VCaP (cell line): Measurements from ENCODE around the gene CTIF.

Experiments
- H3K27ac ChIP-seq: fragments of 450-650 bp; 2 replicates; pipeline ENCODE4 v1.5.1; 2017
- TF ChIP-seq, protein P1 (sequence below): fragments of 450-650 bp; conservative IDR thresholded peaks from 2 replicates; pipeline ENCODE4 v1.5.1; 2017; ENCODE audit warnings: mild to moderate bottlenecking, moderate library complexity

The CTIF gene

DNA sequence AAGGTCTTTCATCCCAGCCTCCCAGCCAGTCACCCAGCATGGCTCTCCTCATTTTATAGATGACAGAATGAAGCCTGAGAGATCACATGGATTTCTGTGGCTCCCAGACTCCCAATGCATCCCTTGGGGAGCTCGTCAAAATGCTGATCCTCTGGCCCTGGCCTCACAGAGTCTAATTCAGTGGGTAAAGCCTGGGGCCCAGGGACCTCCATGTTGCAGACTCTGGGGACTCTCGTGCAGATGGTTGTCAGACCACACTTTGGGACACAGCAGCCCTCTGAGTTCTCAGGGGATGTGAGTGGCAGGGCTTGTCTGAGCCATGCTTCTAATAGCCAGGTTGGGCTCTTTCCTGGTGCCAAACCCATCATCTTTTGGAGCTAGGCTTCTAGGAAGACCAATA, 97.0 kb downstream of the CTIF start:
- no peak overlapping the region for H3K27ac ChIP-seq
- TF ChIP-seq, protein P1, sequence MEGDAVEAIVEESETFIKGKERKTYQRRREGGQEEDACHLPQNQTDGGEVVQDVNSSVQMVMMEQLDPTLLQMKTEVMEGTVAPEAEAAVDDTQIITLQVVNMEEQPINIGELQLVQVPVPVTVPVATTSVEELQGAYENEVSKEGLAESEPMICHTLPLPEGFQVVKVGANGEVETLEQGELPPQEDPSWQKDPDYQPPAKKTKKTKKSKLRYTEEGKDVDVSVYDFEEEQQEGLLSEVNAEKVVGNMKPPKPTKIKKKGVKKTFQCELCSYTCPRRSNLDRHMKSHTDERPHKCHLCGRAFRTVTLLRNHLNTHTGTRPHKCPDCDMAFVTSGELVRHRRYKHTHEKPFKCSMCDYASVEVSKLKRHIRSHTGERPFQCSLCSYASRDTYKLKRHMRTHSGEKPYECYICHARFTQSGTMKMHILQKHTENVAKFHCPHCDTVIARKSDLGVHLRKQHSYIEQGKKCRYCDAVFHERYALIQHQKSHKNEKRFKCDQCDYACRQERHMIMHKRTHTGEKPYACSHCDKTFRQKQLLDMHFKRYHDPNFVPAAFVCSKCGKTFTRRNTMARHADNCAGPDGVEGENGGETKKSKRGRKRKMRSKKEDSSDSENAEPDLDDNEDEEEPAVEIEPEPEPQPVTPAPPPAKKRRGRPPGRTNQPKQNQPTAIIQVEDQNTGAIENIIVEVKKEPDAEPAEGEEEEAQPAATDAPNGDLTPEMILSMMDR, result no peak

- no peak overlapping the region for H3K27ac ChIP-seq
- TF ChIP-seq, protein P1, result no peak
Measured at GRCh38 chr18:48636436-48636835, 97.6 kb downstream of the CTIF start.

GRCh38 chr18:48637081-48637990, 98.5 kb downstream of the CTIF start:
- no peak overlapping the region for H3K27ac ChIP-seq
- TF ChIP-seq, protein P1, result no peak

DNA sequence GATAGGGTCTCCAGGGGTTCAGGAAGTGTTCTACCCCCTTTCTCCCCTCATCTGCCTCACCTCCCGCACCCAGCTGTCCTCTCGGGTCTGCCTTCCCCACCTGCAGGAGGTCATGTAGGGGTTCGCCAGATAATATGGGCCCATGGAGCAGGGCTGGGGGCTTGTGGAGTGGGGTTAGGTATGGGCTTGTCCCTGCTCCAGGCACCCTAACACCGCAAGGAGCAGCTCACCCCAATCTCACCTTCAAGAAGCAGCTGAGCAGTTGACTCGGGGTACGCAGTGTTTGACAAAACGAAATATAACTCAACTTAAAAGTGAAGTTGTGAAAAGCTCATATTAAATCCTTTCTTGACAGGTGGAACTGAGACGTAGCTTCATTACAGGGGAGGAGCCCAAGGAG, 99.6 kb downstream of the CTIF start:
- TF ChIP-seq, protein P1, result no peak
- H3K27ac ChIP-seq, result no peak overlapping the region

DNA sequence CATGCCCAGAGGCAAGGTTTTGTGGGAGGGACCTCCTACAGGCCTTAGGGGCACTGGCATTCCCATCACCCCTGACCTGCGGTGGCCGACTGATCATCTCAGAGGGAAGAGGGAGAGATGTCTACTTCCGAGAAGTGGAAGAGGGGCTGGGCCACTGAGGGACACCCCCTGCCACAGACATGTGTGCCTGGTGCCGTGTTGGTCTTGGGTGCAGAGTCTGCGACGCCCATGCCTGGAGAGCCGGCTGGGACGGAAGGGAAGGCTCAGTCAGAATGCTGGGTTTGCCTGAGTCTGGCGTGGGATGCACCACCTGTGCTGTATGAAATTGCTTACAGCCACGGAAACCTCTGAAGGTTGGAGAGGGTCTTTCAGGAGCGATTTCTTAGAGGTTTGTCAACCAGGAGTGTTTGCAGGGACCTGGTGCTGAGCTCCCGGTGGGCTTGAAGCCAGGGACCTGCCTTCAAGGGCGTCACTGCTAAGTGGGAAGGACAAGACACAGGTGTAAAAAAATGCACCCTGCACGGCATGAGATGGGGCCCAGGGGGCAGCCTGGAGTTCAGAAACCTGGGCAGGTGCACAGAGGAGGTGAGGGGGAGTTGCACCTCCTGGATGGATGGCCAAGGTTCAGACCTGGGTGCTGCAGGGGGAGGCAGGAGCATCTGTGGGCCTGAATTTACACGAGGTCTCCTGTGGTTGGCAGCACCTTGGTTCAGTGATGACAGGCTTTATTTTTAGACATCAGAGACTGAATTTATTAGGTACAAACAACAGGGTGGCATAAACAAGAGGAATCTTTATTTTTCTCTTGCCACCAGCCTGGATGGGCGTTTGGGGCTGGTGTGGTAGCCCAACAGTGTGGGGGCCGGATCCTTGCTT, 100.3 kb downstream of the CTIF start:
- H3K27ac ChIP-seq, result no peak overlapping the region
- TF ChIP-seq, protein P1, result no peak

DNA sequence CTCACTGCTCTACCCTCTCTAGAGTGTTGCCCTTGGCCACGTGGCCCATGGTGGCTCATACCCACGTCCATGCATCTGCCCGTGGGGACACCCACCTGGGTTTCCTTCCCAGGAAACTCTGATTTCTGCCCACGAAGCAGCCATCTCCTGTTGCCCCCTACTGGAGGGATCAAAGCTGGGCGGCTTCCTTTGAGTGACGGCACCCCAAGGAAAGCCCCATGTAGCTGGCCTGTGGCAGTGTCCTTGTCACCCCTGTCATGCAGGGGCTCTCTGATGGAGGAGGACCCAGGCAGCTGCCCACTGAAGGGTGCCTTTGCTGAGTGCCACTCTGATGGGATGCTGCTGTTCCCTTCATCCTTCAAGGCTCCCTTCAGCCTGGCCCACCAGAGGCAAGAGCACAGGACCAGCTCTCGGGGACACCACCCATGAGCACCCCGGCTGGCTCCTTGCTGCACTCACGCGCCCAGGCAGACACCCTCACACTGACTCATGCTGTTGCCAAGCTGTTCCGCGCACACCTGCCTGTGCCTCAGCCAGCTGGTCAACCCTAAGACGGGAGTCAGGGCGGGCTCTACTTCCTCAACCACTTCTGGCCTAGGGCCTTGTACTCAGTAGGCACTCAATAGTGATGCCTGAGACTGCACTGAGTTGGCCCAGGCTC, 101.1 kb downstream of the CTIF start:
- TF ChIP-seq, protein P1, result no peak; the same call in 1 of the 2 replicates
- H3K27ac ChIP-seq, result no peak overlapping the region
